HG03025 (cell line): ENCODE results near the gene ARVCF.

ENCODE experiments used
- ATAC-seq: cut with Tn5 transposase; IDR thresholded peaks from one replicate; pipeline ENCODE4 v1.9.1; 2021; ENCODE audit warnings: mild to moderate bottlenecking, moderate library complexity; ENCODE audit not compliant: unreplicated experiment, low FRiP score

The ARVCF gene

GRCh38 chr22:20031732-20032406, 15.2 kb upstream of the ARVCF start:
- ATAC-seq: no peak

DNA sequence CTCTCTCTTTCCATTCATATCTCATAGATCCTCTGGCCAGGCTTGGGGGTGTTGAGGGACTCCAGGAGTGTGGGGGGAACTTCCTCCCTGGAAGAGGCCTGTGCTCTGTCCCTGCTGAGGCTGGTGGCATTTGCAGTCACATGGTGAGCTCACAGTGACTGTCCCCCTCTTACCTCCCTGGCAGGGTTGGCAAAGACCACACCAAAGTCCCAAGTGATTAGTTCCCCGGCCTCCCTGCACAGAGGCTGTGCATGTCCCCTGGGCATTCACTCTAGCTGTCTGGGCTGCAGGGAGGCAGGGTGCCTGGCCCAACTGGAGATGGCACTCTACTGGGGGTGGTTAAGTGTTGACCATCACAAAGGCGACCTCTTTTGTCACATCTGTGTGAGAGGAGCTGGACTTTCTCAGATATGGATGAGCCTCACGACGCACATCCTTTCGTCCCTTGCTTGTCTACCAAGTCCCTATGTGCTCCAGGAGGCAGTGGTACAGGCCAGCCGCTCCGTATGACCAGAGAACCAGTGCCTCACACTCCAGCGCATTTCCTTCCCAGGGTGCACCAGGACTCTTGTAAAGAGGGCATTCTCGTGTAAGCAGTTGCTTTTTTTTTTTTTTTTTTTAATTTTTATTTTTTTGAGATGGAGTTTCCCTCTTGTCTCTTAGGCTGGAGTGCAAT, 13.1 kb upstream of the ARVCF start:
- ATAC-seq: no peak

GRCh38 chr22:20028855-20029549, 12.4 kb upstream of the ARVCF start:
- ATAC-seq: no peak

GRCh38 chr22:20027966-20028854, 11.6 kb upstream of the ARVCF start:
- ATAC-seq: no peak

DNA sequence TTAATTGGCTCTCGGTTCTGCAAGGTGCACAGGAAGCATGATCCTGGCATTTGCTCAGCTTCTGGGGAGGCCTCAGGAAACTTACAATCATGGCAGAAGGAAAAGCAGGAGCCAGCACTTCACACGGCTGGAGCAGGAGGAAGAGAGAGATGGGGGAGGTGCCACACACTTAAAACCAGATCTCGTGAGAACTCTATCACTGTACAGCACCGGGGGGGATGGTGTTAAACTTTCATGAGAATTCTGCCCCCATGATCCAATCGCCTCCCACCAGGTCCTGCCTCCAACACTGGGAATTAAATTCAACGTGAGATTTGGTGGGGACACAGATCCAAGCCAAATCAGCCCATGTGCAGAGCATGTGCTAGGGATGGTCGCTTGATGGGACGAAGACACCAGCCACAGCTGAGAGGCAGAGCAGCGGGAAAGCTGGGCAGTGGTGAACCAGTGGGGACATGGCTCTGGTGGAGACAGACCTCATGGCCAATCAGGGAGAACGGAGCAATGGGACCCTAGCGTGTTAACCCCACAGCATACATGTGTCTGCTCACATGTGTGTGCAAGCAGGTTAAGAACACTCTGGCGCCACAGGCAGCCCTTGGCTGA, 10.5 kb upstream of the ARVCF start:
- ATAC-seq: no peak

- no peak for ATAC-seq
Observed at GRCh38 chr22:20026204-20026908, 9.7 kb upstream of the ARVCF start.

DNA sequence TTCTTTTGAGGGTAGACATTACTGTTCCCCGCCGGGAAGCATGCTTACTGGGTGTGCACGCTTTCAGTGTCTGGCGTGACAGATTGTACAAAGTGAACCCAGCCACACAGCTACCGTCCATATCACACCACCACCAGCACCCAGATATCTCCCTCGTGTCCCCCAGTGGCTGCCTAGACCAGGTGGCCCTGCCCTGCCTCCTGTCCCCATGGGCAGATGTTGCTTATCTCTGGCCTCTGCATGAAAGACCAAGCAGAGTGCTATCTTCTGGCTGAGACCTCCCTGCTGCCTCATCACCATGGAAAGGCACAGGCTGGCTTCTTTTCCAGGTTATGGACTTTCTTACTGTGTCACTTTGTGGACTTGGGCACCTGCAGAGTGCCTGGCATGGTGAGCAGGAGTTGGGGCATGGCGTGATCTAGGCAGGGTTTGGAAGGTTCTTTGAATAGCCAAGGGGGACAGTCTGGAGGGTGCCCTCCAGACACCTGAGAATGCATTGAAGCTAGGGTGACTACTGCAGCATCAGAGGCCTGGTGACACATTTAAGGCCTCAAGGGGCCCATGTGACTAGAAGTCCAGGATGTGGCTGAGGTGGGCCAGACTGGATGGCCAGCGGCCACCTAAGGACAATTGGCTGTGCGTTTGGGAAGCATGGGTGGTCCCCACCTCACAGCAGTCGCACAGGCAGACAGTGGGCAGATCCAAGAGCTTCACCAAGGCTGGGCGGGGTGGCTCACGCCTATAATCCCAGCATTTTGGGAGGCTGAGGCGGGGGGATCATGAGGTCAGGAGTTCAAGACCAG, 9.0 kb upstream of the ARVCF start:
- ATAC-seq: no peak

DNA sequence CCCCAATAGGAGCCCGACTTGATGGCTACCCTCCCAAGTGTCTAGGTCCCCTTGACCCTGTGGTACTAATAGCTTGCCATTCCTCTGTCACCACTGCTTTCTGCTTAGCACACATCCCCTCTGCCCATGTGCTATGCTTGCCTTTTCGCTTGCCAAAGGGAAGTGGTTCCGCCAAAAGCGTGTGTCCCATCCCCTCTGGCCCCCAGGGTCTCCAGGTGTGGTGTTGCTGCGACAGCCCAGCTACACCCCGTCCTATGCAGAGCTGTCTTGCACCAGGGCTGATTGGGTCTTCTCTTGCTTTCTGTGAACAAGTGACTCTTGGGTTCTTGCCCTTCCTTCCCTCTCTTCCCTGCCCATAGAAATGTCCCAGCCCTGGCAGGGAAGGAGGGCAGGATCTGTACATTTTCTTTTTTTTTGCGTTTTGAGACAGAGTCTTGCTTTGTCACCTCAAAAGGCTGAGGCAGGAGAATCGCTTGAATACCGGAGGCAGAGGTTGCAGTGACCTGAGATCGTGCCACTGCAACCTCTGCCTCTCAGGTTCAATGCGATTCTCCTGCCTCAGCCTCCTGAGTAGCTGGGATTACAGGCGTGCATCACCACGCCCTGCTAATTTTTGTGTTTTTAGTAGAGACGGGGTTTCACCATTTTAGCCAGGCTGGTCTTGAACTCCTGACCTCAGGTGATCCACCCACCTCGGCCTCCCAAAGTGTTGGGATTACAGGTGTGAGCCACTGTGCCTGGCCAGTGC, 8.2 kb upstream of the ARVCF start:
- ATAC-seq: no peak

DNA sequence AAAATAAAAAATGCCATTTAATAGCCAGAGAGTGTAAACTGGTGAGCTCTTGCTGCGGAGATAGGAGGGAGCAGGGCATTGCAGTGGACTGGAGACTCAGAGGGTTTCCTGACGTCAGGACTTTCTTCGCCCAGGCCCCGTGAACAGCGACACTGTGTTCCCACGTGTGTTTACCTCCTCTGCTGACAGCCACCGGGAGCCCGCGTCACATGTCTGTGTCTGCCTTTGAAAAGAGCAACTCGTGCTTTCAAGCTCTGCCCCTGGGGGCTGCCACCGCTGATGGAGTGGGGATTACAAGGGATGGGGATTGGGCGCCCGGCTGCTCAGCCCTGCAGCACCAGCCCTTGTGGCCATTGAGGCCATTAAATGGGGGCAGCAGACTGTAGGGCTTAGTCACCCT, 7.6 kb upstream of the ARVCF start:
- no peak for ATAC-seq

- ATAC-seq: no peak
Observed at GRCh38 chr22:20022978-20023613, 6.5 kb upstream of the ARVCF start.

DNA sequence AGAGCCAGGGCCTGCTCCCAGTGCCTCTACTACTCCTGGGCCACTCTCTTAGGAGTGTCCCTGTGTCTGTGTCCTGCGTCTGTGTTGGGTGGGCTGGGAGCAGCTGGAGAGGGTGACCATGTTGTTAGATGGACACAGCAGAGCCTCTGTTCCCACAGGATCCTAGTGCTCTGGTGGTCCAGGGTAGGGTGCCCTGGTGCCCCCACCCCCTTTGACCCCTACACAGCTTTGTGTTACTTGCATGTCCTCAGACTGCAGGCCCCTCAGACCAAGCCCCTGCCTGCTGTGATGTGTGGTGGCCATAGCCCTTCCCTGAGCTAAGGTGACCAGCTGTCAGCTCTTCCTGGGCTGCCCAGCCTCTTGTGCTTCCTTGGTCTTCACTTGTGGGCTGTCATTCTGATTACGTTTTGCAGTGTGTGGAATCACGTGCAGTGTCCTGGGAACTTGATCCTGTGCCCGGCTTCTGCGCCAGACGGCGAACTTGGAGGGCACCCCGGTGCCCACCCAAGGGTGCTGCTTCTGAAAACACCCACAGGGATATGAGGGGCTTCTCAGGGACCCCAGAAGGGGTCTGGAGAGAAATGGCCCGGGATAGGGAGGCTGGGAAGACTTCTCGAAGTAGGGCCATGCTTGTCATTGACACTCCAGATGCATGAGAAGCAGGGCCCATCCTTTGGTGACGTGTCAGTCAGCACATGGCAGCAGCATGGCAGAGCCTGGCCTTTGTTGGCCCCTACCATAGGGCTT, 5.8 kb upstream of the ARVCF start:
- no peak for ATAC-seq

DNA sequence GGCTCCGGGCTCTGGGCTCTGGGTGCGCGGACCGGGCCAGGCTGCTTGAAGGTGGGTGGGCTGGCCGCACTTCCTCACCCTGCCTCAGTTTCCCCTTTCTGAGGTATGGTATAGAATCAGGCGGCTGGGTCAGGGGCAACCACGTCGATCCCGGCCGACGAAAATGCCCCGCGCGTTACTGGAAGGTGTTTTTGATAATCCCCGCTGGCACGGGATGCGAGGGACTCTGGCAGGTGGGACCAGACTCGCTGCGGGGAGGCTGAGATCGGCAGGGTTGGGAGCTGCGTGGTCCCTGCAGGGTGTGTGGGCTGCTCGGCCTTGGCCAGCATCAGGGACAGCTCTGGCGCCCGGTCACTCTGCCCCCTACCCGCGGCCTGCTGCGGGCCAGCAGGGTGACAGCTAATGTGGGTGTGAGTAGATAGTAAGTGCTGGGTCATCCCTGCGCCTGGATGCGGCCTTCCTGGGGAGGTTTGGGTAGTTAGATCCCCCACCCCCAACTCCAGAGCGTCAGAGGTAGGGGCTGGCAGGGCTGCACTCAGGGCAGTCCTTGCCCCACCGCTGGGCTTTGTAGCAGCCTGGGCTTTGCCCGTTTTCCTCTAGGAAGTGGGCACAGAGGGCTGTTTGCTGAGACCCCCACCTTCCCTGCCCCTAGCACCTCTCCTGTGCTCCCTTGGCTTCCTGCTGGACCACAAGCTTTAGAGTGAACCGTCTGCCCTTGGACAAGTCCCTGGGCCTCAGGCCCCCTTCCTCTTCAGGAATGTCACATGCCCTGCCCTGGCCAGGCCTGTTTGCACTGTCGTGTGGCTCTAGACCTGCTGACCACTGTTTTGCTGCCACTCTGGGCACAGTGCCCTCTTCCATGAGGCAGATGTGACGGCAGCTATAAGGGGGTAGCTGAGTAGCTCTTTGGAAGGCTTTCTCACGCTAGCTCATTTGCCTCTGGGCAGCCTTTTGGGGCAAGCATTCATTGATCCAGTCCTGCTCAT, 4.9 kb upstream of the ARVCF start:
- ATAC-seq: no peak

DNA sequence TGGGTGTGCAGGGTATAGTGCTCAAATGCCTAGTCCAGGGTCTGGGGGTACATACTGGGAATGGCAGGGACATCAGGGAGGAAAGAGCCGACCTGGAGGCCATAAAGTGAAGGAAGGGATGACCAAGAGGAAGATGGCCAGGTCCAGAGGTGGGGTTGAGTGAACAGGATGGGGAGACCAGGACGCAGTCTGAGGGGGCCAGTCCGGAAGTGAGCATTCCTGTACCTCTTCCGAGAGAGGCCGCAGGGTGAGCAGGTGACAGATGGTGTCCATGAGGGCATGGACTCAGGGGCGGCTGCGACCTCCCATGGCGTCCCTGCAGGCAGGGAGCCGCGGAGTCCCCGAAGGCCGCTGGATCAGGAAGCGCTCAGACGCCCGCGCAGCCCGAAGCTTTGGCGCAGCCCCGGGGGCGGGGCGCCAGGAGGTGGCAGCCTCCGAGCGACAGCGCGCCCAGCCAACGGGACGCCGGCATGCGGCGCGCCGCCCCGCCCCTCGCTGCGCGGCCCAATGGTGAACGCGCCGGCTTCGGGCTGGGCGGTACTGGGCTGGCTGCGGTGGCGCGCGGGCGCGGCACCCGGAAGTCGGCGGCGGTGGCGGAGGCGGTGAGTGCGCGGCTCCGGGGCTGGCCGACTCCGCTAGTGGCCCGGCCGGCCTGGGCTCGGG, 4.0 kb upstream of the ARVCF start, which contains the start of gene TANGO2:
TANGO2 (plus strand) TSS at position 578 of the 663 bp plus-strand sequence. CDS start 15,689 bp downstream, outside the sequence.
- ATAC-seq: peak; percentile 67

- ATAC-seq: no peak
Observed at GRCh38 chr22:20019661-20020532, 3.3 kb upstream of the ARVCF start.
